ENCODE results near the gene PRPF31. TPM values are rescaled to one million over a fixed set of nuclear protein-coding genes. Genes with fewer than 3 reads are reported as not detected.

PRPF31 gene
- total RNA-seq, 1 donor from 2014 or later: 44.9 TPM

GRCh38 chr19:54108496-54108895 lies 7.1 kb upstream of the PRPF31 start:
- DNase-seq: no peak

DNA sequence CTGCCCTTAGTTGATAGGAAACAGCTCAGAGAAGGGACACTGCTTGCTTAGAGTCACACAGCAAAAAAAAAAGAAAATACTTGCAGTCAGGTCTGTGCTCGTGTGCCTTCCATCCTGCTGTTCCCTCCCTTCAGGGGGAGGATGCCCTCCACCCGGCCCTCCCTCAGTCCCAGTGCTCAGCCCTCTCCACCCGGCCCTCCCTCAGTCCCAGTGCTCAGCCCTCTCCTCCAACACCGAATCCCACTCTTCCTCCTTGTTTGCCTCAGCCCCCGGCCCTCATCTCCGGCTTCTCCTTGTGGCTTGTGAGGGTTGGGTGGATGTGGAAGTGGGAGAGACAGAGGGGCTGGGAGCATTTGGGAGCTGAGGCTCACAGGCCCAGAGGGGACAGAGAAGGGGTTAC lies 5.9 kb upstream of the PRPF31 start:
- no peak for DNase-seq

- DNase-seq: no peak
Measured at GRCh38 chr19:54114340-54115108, 1.0 kb upstream of the PRPF31 start.

DNA sequence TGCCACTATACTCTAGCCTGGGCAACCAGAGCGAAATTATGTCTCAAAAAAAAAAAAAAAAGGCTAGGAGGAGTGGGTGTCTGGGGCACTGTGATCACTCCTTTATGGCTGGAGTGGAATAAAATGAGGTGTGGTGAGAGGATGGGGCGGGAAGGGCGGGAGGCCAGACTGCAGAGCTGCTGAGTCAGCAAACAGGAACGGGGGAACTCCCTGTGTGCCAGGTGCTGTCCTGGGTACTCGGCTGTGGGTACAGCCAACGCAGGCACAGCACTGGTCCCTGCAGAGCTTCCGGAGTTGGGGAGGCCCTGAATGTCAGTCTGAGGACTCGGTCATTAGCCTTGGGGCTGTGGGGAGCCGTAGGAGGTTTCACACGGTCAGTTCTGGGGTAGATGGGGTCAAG lies 5.7 kb downstream of the PRPF31 start:
- no peak for DNase-seq

GRCh38 chr19:54123682-54124081 lies 8.1 kb downstream of the PRPF31 start:
- DNase-seq: no peak

GRCh38 chr19:54124393-54124792 lies 8.8 kb downstream of the PRPF31 start:
- no peak for DNase-seq

DNA sequence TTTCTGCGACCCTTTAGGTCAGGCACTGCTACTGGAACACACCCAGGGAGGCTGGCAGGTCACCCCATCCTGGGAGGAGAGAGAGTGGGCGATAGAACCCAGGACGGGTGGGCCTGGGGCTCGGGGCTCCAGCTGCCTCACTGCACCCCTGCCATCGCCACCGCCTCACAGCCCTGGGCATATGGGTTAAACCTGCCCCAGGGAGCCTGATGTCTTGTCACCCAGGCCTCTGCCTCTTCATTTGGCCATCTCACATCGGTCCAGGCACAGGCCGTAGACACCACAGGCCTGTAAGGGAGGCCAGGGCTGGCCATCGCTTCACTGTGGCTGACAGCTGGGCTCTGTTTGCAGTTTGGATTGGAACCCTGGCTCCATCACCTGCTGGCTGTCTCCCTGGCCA lies 10.2 kb downstream of the PRPF31 start:
- no peak for DNase-seq

DNA sequence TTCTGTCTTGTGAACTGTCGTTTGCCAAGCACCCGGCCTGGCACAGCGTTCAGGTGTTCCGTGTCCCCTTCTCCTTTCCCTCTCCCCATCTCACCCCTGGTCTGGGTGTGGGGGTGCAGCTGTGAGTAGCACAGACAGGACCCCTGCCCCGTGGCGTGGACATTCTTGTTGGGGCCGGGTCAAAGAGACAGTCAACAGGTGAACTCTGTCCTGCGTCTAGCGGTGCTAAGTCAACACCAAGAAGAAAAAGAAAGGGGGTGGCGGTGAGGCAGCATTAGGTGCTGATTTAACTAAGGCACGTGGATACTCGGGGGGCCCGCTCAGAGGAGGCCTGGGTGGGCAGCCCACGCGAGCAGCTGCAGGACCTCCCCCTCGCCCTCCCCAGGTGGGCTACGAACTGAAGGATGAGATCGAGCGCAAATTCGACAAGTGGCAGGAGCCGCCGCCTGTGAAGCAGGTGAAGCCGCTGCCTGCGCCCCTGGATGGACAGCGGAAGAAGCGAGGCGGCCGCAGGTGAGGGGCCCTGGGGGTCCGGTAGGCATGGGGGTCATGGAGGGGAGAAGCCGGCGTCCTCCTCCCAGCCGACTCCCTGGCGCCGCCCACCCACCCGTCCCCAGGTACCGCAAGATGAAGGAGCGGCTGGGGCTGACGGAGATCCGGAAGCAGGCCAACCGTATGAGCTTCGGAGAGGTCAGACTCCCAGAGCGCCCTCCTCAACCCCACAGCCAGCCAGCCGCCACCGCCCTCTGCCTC lies 12.3 kb downstream of the PRPF31 start:
- no peak for DNase-seq

DNA sequence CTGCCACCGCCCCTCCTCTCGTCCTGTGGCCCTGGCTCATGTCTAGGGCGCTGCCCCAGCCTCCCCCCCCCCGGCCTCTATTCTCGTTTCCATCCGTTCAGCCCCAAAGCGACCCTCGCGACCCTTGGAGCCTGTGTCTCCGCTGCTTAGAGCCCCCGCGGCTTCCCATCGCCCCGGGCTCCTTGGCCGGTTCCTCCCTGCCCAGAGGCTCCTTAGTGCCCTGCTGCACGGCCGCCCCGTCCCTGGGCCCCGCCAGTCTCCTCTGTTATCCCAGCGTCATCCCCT lies 12.8 kb downstream of the PRPF31 start:
- DNase-seq: no peak

GRCh38 chr19:54128796-54129616 lies 13.5 kb downstream of the PRPF31 start:
- DNase-seq: no peak

DNA sequence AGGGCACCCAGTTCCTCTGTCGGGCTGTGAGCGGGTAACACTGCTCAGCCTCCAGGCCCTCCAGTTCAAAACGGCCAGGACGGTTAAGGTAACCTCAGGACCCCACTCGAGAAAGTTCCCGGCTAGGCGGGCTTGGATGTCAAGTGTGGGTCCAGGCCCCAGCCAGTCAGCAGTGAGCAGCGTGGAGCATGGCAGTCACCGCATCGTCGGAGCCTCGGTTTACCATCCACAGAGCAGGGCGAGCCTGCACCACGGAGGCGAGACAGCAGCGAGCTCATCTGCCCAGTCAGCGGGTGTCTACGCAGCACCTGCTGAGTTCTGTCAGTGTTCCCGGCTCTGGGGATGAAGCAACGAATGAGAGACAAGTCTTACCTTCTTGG lies 14.1 kb downstream of the PRPF31 start:
- no peak for DNase-seq

- DNase-seq: peak; percentile 34
Measured at GRCh38 chr19:54133312-54133956, 17.9 kb downstream of the PRPF31 start.

DNA sequence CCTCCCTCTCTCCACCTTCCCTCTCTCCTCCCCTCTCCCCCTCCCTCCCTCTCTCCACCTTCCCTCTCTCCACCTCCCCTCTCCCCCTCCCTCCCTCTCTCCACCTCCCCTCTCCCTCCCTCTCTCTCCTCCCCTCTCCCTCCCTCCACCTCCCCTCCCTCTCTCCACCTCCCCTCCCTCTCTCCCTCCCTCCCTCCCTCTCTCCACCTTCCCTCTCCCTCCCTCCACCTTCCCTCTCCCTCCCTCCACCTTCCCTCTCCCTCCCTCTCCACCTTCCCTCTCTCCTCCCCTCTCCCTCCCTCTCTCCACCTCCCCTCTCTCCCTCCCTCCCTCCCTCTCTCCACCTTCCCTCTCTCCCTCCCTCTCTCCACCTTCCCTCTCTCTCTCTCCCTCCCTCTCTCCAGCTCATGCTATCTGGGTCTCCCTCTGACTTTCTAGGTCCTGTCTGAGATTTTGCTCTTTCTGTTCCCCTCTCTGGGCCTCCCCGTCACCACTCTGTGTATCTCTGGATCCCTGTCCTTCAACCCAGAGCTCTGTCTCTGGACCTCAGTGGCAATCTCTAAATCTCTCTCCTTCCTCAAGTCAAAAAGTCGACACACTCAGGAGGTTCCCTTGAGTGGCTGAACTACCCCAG lies 18.5 kb downstream of the PRPF31 start:
- DNase-seq: no peak

GRCh38 chr19:54136086-54136863 lies 20.7 kb downstream of the PRPF31 start:
- no peak for DNase-seq

DNA sequence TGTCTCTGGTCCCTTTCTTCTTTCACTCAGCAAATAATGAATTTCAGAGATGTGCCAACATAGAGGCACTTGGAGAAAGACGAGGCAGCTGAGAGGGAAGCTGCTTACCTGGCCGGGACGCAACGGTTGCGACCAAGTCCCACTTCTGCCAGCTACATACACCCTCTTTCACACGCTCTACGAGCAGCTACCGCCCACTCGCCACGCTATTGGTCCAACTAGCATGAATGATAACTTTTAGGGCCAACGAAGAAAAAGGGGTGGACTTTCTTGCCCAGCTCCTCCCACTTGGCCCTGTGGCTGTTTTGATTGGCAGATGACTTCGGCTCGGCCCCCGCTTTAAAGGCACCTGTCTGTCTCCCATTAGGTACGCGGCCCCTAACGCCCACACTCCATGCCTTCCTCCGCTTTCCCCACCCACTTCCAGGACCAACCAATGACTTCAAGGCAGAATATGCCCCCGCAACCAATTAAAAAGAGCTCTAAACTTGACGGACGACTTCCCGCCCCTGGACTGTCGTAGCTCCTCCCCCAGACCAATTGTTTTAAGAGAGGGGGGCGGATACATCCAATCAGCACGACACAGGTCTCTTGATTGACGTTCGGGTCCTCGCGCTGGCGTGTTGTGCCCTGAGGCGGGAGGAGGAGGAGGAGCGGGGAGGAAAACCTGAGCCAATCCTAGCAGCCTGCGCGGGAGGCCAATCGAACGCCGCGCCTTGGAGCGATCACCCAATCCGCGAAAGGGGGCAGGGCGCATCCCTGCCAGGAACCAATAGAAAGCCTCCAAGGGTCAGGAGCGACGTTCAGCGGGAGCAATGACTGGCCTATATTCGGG lies 21.5 kb downstream of the PRPF31 start:
- peak; percentile 100 for DNase-seq

DNA sequence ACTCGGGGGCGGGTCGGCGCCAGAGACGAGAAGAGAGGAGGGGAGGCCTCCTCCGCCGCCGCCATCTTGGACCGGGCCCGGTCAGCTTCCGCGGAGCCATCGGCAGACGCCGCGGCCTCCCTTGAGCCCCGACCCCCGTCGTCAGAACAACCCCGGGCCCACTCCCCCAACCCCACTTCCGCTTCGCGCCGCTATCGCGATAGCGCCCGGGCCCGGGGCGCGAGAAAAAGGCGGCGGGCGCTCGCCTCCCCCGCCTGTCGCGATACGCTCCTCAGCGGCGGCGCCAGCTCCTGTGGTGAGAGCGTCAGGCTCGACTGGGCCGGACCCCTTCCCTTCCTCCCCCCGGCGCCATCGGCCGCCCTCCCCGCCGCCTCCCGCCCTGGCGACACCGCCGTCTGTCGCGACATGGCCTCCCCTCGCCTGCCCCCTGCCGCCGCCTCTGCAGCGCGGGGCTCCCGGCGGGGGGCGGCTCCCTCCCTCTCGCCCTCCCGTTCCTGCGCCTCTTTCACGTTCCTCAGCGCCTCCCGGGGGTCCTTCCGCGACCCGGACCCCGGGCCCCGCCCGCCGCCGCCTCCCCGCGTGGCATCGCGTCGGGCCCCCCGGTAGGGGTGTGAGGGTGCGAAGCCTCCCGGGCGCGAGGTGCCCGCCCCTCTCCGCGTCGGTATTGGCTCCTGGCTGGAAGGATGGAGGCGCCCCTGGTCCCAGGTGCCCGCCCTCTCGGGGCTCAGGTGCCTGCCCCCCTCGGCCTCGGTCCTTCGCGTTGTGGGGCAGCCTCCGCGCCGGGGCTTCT lies 22.3 kb downstream of the PRPF31 start, which contains the start of gene CNOT3:
Gene CNOT3, plus strand, starts transcription at position 64 of the 790 bp plus-strand sequence. CDS start 5,217 bp downstream, outside the sequence.
- no peak for DNase-seq

- DNase-seq: no peak
Measured at GRCh38 chr19:54138489-54139256, 23.1 kb downstream of the PRPF31 start.

DNA sequence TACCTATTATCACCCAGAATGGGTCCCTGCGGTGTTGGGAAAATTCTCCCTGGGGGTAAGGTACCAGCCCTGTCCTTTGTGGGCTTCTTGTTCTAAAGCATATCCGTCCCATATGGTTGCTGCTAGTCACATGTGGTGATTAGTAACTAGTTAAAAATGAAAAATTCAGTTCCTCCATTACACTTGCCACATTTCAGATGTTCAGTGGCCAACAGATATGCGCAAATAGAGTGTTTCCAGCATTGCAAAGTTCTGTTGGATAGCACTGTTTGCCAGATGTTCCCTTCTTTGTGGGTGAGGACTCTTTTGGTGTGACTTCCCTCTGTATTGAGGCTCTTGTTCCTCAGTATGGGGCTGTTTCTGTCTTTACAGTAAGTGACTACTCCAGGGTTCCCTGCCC lies 25.8 kb downstream of the PRPF31 start:
- no peak for DNase-seq
